H1 (cell line): ENCODE data around the gene OR52E4. TPM values are rescaled to one million over a fixed set of nuclear protein-coding genes. Genes with fewer than 3 reads are reported as not detected.

Source experiments
- ATF3 ChIP-seq: IDR thresholded peaks from 2 replicates; pipeline ENCODE4 v1.6.1; 2011; ENCODE audit warnings: low read depth, mild to moderate bottlenecking, low read length; ENCODE audit not compliant: insufficient read depth
- CHD7 ChIP-seq: fragments of 300-600 bp; sonication (generic); IDR thresholded peaks from 2 replicates; pipeline ENCODE4 v1.7.1; 2012; ENCODE audit warnings: low read length, moderate library complexity, mild to moderate bottlenecking, inconsistent platforms; ENCODE audit not compliant: insufficient replicate concordance
- POU5F1 ChIP-seq: IDR thresholded peaks from 2 replicates; pipeline ENCODE4 v1.6.1; 2011; ENCODE audit warnings: low read depth, mild to moderate bottlenecking, low read length, moderate library complexity
- RFX5 ChIP-seq: IDR thresholded peaks from 2 replicates; pipeline ENCODE4 v1.6.1; 2011; ENCODE audit warnings: low read depth, low read length, improper control_type of control experiment, borderline replicate concordance
- RXRA ChIP-seq: IDR thresholded peaks from 2 replicates; pipeline ENCODE4 v1.6.1; 2011; ENCODE audit warnings: low read depth, mild to moderate bottlenecking, low read length, moderate library complexity; ENCODE audit not compliant: insufficient read depth
- USF2 ChIP-seq: IDR thresholded peaks from 2 replicates; pipeline ENCODE4 v1.6.1; 2011; ENCODE audit warnings: low read length, improper control_type of control experiment
- ZNF274 ChIP-seq: IDR thresholded peaks from 2 replicates; pipeline ENCODE4 v1.7.0; 2012; ENCODE audit warnings: low read length, borderline replicate concordance; ENCODE audit errors: extremely low read depth
- polyA plus RNA-seq, 7 experiments: library from polyadenylated mRNA; depleted of rRNA in 3 of 7; stranded (reverse) in 5 of 7; unstranded in 2 of 7; fragments of >200 nt in 5 of 7; fragments of 200-250 nt in 2 of 7; gene quantifications; 1 replicate in 5 of 7; 2 replicates in 1 of 7; 4 replicates in 1 of 7; pipeline versions ENCODE4 v1.2.1 to v1.2.3, GENCODE V29; 2011 to 2013; ENCODE audit warnings: missing spikeins in 2 of 7, mixed read lengths in 2 of 7
- total RNA-seq: library from RNA; stranded (reverse); fragmentation: NEBNext Ultra II Directional; extraction: Animal tissue kit (Norgen Biotek cat#: 25700); gene quantifications from 2 replicates; pipeline ENCODE4 v1.2.1, GENCODE V29; 2021

Gene OR52E4
- total and polyA plus RNA-seq, 2 of the 8 experiments (the other 6 are each of a cell fraction or from before 2014, with no cell fraction given) = not detected

GRCh38 chr11:5881756-5882155 lies 1.3 kb downstream of the OR52E4 start (continued):
- TF ChIP-seq CHD7 (no peak), USF2 (no peak), POU5F1 (no peak), ATF3 (no peak), RFX5 (no peak), ZNF274 (no peak), RXRA (no peak)
- TF ChIP-seq, all 59 proteins: peak for 0
